Activated CD4-positive, alpha-beta T cell treated with anti-CD3 and anti-CD28 coated beads, Interleukin-2, amount 10 ng/mL, durations not matched to agents 7 days and 5 days (primary cell): ENCODE data around the gene PNKP. TPM values are rescaled to one million over a fixed set of nuclear protein-coding genes. Genes with fewer than 3 reads are reported as not detected.
A peak's percentile ranks its signal among the peaks of the same experiment; 100 is the strongest.

Experiments
- CTCF ChIA-PET: fragments of 350-600 bp; sonication (Branson Sonifier 250); formaldehyde crosslinking; loops from one replicate; lab custom pipeline; 2021; ENCODE audit warnings: antibody characterized with exemption; lab: Charles Lee
- POLR2A ChIA-PET: fragments of 350-600 bp; sonication (Branson Sonifier 250); formaldehyde crosslinking; loops from one replicate; lab custom pipeline; 2021; ENCODE audit warnings: antibody characterized with exemption; lab: Charles Lee
- DNase-seq: peaks from one replicate; pipeline ENCODE4 v3.0.0-alpha.2; 2020
- H3K27ac Mint-ChIP-seq: one replicate; pipeline ENCODE4 v1.8.0; 2021; ENCODE audit warnings: mild to moderate bottlenecking, moderate library complexity, mixed read lengths
- H3K27me3 Mint-ChIP-seq: one replicate; pipeline ENCODE4 v1.8.0; 2021; ENCODE audit warnings: mixed read lengths
- H3K36me3 Mint-ChIP-seq: one replicate; pipeline ENCODE4 v1.8.0; 2021; ENCODE audit warnings: low read depth, mixed read lengths
- H3K4me1 Mint-ChIP-seq: one replicate; pipeline ENCODE4 v1.8.0; 2021; ENCODE audit warnings: mixed read lengths
- H3K4me3 Mint-ChIP-seq: one replicate; pipeline ENCODE4 v1.8.0; 2021; ENCODE audit warnings: mild to moderate bottlenecking, moderate library complexity, mixed read lengths
- H3K9me3 Mint-ChIP-seq: one replicate; pipeline ENCODE4 v1.8.0; 2021; ENCODE audit warnings: mixed read lengths
- microRNA-seq: library from miRNA; unstranded; fragments of <30 nt; microRNA quantifications from one replicate; pipeline ENCODE4 v1.2.0, GENCODE V29; 2021; ENCODE audit warnings: borderline microRNAs expressed, borderline replicate concordance
- total RNA-seq, 2 experiments: library from RNA; stranded (reverse); gene quantifications; one replicate each; pipeline ENCODE4 v1.2.3, GENCODE V29; 2021

Gene PNKP
- total RNA-seq, 2 experiments from 2014 or later: 105 to 131 TPM

- Mint-ChIP-seq H3K27ac (peak overlapping the region; percentile 98), H3K4me1 (peaks cover 50% of the 10 kb centered on the region), H3K4me3 (peak overlapping the region; percentile 91), H3K36me3 (no peaks in the 10 kb centered on the region), H3K9me3 (no peaks in the 10 kb centered on the region), H3K27me3 (no peaks in the 10 kb centered on the region)
- DNase-seq: no peak
- CTCF ChIA-PET: interaction anchor here (0.7 to 1.8 kb wide), 4 partner anchors 9 to 319 kb away, joined by 3 to 4 read pairs (median 4); no protein-coding TSS in a partner anchor
- POLR2A ChIA-PET: no interaction called here
These were observed 54.9 kb downstream of the PNKP start for GRCh38 chr19:49812452-49812996.

GRCh38 chr19:49811328-49811727 is 56.0 kb downstream of the PNKP start:
- Mint-ChIP-seq H3K4me3 (peak overlapping the region; percentile 25), H3K27ac (no peak overlapping the region), H3K9me3 (no peaks in the 10 kb centered on the region), H3K36me3 (peaks cover under 1% of the 10 kb centered on the region), H3K27me3 (no peaks in the 10 kb centered on the region), H3K4me1 (peaks cover 50% of the 10 kb centered on the region)
- ChIA-PET CTCF (interaction anchor here (0.6 to 0.7 kb wide), 2 partner anchors 13 kb away, joined by 3 read pairs; no protein-coding TSS in a partner anchor), POLR2A (no interaction called here)
- no peak for DNase-seq

Small RNA genes within 50 kb of the gene (microRNA-seq; reads per million reads assigned to microRNA genes)
- 0.63 reads per million for gene MIR4749
- not detected for gene MIR4750
- not detected for gene MIR6800

Other genes with a start within 250 kb of the PNKP start
- gene RRAS, start 227.4 kb downstream of the PNKP start, total RNA-seq: 1 to 10 TPM; 9.0 to 9.5 TPM
- 10 to 100 TPM; 48.1 to 59.9 TPM for gene SCAF1, start 225.4 kb downstream of the PNKP start, total RNA-seq
- gene IRF3, start 201.7 kb downstream of the PNKP start, total RNA-seq: 100 to 1,000 TPM; 157 to 168 TPM
- gene BCL2L12, start 201.6 kb downstream of the PNKP start, total RNA-seq: 10 to 100 TPM; 73.9 to 80.7 TPM
- gene PRMT1, start 190.3 kb downstream of the PNKP start, total RNA-seq: 100 to 1,000 TPM; 125 to 130 TPM
- gene ADM5, start 178.0 kb downstream of the PNKP start, total RNA-seq: 1 to 10 TPM; 3.7 to 4.9 TPM
- gene CPT1C, start 176.5 kb downstream of the PNKP start, total RNA-seq: 1 to 10 TPM in 1 of 2 experiments, under 1 TPM in 1; 0.79 to 1.3 TPM
- 1 to 10 TPM; 4.5 to 5.4 TPM for gene TSKS, start 104.3 kb downstream of the PNKP start, total RNA-seq
- 10 to 100 TPM; 77.2 to 87.9 TPM for gene AP2A1, start 100.6 kb downstream of the PNKP start, total RNA-seq
- 10 to 100 TPM; 13.3 to 13.9 TPM for gene FUZ, start 54.3 kb downstream of the PNKP start, total RNA-seq
- gene MED25, start 49.3 kb downstream of the PNKP start, total RNA-seq: 10 to 100 TPM; 57.9 to 62.7 TPM
- 10 to 100 TPM; 60.7 to 76.8 TPM for gene PTOV1, start 16.4 kb downstream of the PNKP start, total RNA-seq
- 10 to 100 TPM; 17.5 to 18.9 TPM for gene AKT1S1, start 9.8 kb upstream of the PNKP start, total RNA-seq
- gene TBC1D17, start 10.1 kb upstream of the PNKP start, total RNA-seq: 10 to 100 TPM; 33.2 to 33.8 TPM
- gene IL4I1, start 29.3 kb upstream of the PNKP start, total RNA-seq: 1 to 10 TPM; 3.7 to 4.2 TPM
- gene ATF5, start 61.6 kb upstream of the PNKP start, total RNA-seq: 10 to 100 TPM; 10.5 to 12.1 TPM
- gene NUP62, start 61.9 kb upstream of the PNKP start, total RNA-seq: 100 to 1,000 TPM; 111 to 127 TPM
- gene SIGLEC11, start 93.6 kb upstream of the PNKP start, total RNA-seq: not detected
- 10 to 100 TPM; 75.4 to 86.9 TPM for gene VRK3, start 157.8 kb upstream of the PNKP start, total RNA-seq
- 10 to 100 TPM; 10.0 to 10.6 TPM for gene ZNF473, start 158.4 kb upstream of the PNKP start, total RNA-seq